Measurements from ENCODE around the gene ST3GAL4.
"Not testable (repeated sequence)": the region's sequence is repeated elsewhere in the genome, so short reads cannot be mapped to it uniquely, and the experiment has no call there.

Gene ST3GAL4

DNA sequence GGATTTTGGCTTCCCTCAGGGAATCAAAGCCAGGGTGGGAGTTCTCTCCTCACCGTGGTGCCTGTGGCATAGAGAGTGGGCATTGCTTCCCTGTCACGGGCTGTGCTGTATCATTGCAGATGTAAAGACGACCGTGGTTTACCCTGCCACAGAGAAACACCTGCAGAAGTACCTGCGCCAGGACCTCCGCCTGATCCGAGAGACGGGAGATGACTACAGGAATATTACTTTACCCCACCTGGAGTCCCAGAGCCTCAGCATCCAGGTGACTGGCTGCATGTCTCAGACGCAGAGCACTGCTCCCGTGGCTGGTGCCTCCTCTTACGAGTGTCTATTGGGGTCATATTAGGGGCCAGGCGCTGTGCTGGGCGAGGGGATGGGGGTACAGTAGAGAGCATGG, 24.2 kb upstream of the ST3GAL4 start:
- DNase-seq = no peak

DNA sequence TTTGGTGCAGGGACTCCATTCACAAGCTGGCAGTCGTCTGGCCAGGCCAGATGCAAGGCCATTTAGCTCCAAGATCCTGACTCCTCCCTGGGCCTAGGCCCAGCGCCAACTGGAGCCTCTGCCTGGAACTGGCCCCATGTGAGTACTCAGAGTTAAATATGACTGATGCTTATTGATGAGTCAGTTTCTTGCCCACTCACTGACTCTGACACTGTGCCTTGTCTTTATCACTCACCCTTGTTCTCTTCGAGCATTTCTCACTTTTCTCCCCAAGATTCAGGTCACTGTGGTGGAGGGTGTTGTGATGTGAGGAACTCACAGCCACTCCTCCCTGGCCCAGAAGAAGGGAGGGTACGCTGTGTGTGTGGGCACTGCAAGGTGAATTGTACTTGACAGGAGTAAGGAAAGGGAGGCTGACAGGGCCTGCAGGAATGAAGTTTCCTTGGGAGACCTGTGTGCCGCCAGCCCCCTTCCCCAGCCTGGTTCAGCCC, 23.2 kb upstream of the ST3GAL4 start:
- peak; percentile 64 for DNase-seq

DNA sequence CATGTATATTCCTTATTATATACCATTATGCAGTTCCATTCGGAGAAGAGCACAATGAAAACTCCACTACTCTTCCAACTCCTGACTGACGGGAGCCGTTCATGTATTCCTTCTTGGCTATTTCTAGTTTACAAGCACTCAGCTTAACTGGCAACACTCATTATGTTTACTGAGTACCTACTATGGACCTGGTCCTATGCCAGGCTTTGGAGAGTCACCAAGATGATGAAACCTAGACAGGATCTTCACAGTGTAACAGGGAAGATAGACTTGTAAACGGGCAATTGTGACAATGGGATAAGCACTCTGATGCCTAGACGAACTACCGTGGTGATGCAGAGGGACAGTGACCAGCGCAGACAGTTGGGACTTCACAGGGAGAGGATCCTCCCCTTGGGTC, 22.3 kb upstream of the ST3GAL4 start:
- DNase-seq = no peak

DNA sequence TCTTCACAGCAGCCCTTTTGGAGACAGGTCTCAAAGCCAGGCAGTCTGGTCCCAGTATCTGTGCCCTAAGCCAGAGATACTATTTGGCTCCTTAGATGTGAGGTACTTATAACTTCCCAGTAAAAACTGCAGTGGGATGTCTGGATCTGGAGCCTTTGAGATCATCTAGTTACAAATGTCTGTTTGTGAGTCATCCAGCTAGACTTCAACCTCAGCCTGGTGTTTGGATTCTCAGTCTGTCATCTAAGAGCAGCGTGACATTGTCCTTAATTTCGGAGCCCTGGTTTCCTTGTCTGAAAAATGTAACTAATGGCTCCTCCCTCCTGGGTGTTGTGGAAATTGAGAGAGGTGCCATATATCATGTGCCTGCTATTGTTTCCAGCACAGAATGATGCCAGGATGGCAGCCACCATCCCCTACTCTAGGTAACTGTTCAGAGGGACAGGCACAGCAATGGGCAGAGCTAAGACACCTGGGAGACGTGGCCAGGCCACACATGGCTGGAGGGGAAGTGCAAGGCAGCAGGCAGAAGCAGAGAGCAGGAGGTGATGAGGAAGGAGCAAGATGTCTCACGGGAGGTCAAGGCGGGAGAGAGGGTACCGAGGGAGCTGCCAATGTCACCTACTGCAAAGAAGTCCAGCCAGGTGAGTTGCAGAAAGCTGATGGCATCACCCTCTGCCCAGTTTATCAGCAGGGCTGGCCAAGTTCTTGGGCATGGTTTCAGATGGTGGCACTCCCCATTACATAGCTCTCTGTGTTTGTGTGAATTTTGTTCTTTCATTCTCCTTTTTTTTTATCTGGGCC, 20.6 kb upstream of the ST3GAL4 start:
- DNase-seq = no peak

DNA sequence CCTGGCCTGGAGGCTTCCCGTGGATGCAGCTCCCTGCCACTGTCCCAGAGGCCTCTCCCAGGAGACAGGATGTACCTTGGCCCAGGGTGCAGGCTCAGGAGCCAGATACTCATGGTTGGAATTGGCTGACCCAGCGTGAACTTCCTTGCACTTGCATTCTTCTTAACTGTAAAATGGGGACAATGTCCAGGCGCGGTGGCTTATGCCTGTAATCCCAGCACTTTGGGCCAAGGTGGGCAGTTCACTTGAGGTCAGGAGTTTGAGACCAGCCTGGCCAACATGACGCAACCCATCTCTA, 20.1 kb upstream of the ST3GAL4 start:
- DNase-seq = no peak

DNA sequence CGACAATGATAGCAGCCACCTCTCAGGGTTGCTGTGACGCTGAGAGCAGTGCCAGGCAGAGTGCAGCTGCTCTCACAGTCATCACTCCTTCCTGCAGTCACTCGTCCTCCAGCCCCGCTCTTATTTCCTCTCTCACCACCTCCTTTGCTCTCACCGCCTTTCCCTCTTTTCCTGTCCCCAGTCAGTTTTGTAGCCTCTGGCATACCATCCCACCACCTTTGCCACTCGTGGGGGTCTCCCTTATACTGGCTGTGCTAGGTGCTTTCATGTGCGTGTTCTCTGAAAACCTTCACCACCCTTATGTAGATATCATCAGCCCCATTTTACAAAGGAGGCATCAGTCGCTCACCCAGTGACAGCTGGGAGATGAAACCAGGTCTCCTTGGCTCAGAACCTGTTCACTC, 19.3 kb upstream of the ST3GAL4 start:
- DNase-seq = no peak

DNA sequence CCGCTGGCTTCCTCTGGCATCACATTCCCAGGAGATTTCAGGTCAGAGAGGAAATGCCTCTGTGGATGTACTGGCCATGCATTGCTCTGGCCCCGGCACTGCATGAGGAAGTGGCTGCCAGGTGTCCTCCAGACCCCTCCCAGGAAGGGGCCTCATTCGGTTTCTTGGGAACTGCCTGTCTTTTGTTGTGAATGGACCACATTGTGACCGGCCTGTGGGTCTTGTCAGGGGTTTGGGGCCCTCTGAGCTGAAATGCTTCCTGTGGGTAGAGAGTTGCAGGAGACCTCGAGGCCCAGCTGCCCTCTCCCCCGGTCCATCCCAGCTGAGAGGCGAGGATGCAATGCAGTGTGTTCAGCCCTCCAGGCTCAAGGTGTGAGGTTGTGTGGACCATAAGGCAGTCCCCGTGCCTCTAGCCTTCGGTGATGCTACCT, 18.8 kb upstream of the ST3GAL4 start:
- no peak for DNase-seq

DNA sequence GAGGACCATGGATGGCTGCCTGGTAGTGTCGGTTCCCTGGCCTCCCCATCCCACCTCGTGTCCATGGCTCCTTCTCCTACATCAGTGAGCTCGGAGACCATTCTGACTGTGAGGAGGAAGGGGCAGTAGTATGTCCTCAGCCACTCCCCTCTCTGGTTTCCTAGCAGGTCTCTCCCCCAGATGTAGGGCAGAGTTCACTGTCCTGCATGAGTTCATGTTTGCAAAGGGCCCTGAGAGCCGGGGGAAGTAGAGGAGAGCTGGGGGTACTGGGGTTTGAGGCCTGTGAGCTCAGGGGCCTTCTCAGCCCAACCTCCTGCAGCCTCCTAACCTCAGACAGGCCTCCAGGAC, 18.4 kb upstream of the ST3GAL4 start:
- DNase-seq = no peak

DNA sequence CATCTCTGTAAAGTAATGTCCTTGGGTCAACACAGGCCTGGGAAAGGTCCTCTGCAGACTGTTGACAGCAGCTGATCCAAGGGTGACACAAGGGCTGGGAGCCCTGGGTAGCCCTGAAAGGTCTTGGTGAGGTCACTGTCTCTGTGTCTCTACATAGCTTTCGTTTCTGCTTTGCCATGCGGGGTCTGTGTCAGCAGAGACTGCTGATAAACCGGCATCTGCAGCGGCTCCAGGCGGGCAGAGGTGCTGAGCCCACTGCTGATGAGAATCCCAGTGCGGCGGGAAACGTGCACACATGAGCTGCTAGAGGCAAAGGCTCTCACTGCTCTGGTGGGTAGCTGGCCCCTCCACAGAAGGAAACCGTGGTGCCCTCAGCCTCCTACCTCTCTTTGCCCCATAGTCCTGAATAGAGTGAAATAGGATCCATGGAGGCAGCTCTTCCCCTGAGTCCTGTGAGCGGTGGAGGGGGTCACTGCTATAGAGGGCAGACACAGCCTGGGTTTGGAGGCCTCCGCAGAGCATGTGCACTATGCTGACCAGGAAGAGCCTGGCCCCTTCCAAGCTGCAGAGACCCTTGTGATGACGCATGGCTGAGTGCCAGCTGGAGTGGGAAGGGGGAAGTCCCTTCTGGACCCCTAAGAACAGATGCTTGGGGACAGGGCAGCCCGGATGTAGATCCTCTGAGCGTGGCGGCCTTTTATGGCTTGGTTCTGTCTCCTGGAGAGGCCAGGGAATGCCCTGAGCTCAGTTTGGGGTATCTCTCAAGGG, 17.8 kb upstream of the ST3GAL4 start:
- no peak for DNase-seq

DNA sequence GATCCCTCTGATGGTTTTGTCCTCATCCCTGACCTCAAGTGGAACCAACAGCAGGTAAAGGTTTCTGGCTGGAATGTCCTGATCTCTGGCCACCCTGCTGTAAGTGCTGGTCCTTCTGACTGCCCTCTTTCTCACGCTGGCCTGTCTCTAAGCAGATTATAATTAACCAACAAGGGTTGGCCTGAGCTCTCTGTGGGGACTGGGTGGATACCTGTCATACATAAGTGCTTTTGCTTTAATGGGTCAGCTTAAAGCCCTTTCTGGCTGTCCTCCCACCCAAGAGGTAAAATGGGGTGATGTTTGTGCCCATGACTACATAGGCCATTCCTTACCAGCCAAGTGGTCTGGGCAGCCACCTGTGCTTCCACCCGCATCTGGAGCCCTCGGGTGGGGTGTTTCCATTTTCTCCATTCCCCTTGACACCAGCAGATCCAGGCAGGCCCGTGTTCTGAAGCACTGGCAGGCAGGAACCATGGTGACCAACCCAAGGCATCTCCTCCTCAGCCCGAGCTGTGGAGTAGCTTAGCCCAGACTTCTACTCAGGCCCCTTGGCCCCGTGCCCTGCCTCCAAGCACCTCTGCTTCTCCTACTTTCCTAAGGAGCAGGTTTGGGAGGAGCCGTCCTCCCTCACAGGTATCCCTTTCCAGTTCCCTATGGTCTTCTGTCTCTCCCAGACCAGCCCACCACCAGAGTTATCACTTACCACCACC, 17.0 kb upstream of the ST3GAL4 start:
- no peak for DNase-seq

DNA sequence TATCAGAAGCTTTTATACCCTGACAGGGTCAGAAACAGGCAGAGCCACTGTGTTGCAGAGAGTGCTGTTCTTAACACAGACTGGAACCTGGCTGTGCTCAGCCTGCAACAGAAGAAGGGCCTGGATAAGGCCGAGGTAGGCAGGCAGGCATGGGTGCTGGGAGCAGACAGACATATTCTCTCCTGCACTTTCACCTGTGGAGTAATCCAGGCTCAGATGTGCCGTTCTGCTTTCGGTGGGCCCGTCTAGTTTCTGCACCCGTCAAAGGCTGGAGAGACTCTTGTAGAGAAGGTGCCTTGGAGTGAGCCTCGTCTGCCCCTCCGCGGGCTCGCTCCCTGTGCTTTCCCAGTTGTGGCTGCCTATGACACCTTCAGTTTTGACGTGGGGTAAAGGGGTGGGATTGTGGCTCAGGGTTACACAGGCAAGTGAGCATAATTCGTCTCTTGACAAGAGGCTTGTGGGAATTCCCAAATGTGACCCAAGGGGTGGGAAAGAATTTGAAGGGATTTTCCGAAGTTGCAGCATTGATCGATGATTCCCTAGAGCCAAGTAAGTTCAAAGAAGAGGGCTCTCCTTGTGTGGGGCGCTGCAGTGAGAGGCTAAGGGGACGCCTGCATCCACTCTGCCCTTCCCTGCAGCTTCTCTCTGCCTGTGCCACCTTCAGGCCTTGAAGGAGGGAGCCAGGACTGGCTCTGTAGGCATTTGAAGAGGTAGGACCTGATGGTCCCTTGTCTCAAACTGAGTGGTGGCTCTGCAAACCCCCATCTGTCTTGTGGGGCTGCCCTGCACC, 16.2 kb upstream of the ST3GAL4 start:
- no peak for DNase-seq

DNA sequence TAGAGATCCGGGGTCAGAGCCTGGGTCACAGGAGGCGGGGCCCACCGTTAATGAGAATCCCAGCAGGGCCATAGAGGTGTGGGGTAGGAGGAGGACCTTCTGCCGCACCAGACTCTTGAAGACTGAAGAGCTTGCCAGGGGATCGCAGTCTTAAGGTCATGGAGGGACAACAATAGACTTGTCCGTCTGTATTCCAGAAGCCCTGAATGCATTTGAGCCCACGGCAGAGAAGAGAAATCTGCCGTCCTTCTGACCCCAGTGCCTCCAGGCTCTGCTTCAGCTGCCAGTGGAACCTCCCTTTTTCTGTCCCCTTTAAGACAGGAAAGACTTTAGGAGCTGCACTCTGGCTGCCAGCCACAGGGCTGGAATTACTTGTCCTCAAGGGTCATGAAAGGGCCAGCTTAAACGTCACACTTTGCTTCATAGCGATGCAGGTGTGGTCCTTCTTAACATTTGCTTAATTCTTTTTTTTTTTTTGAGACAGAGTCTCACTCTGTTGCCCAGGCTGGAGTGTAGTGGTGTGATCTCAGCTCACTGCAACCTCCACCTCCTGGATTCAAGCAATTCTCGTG, 15.5 kb upstream of the ST3GAL4 start:
- no peak for DNase-seq

DNA sequence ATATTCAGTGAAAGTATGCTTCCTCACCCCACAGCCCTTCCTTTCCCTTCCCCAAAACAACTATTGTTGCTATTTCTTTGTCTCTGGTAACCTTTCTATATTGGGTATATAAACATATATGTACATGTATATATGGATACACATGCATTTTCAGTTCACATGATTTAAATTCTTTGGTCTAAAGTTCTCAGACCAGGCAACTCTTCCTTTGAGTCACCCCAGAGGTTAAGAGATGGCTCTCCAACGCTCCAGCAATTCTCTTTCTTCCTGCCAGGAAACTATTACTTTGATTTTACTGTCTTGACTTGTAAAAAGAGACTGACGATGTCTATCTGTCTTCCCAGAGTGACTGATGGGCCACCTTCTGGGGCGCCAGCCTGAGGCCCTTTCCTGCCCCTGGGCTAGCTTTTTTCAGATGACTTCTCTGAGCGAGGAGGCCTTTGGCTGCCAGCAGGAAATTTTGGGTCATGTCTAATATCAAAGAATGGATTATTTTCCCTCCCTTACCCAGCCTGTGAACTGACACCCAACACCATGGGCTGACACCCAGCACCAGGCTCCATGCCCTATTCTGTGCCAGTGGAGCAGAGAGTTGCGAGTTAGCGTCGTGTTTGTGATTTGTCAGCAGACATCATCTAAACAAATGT, 14.4 kb upstream of the ST3GAL4 start:
- DNase-seq = no peak

DNA sequence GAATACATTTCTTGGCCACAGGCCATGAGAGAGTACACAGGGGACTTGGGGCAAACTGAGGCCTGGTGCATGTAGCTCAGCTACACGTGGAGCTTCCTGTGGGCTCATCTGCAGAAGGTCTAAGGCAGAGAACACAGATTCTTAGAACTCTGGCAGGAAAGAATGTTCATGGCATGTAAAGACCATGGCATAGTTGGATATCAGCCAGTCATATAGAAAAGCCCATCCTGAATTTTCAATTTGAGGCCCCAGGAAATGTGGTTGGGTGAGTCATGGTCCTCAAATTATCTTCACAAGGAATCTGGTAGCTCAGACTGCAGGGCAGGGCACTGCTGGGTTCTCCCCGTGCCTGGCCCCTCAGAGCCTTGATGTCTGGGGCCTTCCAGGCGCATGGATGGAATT, 13.7 kb upstream of the ST3GAL4 start:
- DNase-seq = no peak

DNA sequence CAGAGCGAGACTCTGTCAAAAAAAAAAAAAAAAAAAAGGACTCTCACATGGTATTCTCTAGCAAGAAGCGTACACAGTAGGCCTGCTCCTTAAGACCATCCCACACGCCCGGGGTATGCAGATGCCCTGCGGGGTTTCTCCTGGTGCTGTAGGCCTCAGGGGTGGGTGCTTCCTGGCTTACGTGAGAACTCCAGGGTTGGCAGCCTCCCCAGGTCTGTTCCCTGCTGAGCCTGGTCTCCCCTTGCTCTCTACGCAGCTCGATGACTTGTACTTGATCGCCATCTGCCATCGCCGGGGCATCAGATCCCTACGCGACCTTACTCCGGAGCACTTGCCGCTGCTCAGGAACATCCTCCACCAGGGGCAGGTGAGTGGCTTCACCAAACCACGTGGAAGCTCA, 12.4 kb upstream of the ST3GAL4 start:
- DNase-seq = no peak

DNA sequence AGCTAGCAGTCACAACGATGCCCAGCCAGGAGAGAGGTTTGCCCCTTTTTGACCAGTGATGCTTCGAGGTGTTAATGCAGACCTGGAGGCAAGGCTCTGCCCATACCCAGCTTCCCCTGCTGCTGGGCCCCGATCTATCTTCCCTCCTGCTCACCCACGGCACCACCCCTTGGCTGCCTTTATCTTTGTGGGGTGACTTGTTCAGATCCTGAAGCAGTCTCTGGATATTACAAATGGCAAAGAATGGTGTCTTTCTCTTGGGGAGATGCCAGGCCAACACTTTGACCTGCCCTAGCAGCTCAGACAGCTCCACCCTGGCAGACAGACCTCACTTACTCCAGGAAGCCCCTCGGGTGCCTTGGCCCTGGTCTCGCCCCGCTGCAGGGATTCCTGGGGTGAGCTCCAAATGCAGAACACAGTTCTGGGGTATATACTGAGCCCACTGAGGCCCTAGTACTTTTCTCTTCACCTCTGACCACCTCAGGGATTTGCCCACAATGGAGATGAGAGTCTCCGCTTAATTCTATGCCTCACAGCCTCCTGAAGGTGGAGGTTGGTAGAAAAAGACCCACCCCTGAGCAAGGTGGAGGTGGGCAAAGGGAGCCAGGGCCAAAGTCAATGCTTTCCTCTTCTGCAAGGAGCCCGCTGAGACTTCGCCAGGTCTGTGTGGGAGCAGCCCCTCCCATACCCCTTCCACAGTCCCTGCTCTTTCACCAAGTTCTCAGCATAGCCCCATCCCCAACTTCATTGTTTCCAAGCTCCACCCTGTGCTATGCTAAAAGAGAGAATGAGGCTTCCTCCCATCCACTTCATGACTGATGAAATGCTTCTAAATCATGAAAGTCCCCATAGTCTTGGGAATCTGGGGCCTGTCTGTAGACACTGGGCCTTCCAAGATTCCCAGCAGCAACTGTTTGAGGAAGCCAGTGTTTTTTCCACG, 11.1 kb upstream of the ST3GAL4 start:
- no peak for DNase-seq

DNA sequence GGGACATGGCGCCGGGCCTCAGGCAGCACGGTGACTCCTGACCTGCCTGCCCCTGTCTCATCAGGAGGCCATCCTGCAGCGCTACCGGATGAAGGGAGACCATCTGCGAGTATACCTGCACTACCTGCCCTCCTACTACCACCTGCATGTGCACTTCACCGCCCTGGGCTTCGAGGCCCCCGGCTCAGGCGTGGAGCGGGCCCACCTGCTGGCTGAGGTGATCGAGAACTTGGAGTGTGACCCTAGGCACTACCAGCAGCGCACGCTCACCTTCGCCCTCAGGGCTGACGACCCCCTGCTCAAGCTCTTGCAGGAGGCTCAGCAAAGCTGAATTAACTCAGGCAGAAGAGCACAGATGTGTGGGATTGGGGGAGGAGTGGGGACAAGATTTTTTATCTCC, 10.2 kb upstream of the ST3GAL4 start:
- DNase-seq = no peak

DNA sequence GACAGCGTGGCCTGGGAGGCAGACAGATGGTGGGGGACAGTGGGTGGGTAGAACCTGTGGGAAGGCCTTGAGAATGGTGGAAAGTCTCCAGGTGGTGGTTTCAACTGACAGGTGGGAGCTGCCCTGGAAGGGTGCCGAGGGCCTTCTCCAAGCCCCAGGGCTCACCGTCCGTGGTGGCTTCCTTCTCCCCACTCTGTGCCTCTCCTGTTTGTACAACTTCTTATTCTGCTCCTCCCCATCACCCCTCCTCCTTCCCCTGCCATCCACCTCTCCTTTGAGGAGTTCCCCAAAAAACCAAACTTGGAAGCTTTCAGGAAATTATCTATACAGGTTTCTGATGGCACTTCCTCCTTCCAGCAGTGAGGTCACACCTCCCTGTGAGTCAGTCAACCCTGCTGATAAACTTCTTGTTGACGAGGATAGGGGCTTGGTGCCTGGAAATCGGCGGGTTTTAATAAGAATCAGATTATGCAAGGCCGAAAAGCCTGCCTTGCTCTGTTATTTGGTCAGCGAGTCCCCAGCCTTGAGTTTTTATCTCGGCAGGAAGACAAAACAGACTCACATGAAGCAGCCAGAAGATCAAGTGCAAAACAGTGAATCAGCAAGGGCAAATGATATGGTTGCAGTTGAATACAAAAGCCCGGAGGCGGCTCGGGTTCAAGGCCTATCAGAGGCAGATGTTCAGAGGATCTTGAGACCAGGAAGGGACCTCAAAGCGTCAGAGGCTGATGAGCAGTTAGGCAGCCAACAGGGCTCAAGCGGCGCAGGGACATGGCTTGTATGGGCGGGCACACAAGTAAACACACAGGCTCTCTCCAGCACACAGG, 9.5 kb upstream of the ST3GAL4 start:
- no peak for DNase-seq

DNA sequence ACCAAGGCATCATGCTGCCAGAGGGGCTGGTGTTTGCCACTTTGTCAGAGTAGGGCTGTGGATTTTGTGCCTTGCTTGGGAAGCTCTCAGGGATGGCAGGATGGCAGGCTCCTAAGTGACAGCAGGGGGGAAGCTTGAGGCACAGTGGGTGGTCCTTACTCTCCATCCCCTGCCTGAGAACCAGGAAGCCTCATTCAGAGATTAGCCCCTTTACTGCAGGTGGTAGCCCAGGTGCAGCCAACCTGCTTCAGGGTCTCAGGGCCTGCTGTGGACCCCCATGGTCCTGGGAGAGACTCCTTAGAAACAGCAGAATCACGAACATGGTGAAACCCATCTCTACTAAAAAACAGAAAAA, 8.9 kb upstream of the ST3GAL4 start:
- DNase-seq = no peak

DNA sequence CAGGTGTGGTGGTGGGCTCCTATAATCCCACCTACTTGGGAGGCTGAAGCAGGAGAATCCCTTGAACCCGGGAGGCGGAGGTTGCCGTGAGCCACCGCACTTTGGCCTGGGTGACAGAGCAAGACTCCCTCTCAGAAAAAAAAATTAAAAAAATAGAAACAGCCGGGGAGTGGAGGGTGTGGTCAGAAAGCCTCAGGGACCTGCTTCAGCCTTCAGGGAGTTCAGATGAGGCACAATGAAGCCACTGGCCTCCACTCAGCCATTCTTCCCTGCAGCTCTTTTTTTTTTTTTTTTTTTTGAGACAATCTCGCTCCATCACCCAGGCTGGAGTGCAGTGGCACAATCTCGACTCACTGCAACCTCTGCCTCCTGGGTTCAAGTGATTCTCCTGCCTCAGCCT, 8.5 kb upstream of the ST3GAL4 start:
- DNase-seq = not testable (repeated sequence)

All from activated CD8-positive, alpha-beta memory T cell treated with anti-CD3 and anti-CD28 coated beads, Interleukin-2, amount 50 U/mL, for 48 hours (primary cell).